Left lung (tissue), 10 donors: ENCODE results near the gene SIVA1. TPM values are rescaled to one million over a fixed set of nuclear protein-coding genes. Genes with fewer than 3 reads are reported as not detected.

ENCODE experiments used
- ATAC-seq: fragments of 200-7000 bp; cut with Tn5 transposase; one replicate; pipeline ENCODE4 v1.9.1; 2020; ENCODE audit warnings: moderate library complexity
- DNase-seq, 4 donors: peaks; one replicate each; pipeline ENCODE4 v3.0.0-alpha.2; 2013 to 2020
- H3K27ac ChIP-seq, 2 donors: fragments of 200-600 bp; sonication (generic) in 1 of 2; one replicate each; pipeline versions ENCODE4 v1.5.0 to v1.8.0; 2020 to 2021
- H3K27me3 ChIP-seq, 2 donors: fragments of 200-600 bp; sonication (generic) in 1 of 2; one replicate each; pipeline versions ENCODE4 v1.5.0 to v1.8.0; 2020 to 2021
- H3K36me3 ChIP-seq, 2 donors: fragments of 200-600 bp; sonication (generic) in 1 of 2; one replicate each; pipeline versions ENCODE4 v1.5.0 to v1.8.0; 2020 to 2021
- H3K4me1 ChIP-seq, 2 donors: fragments of 200-600 bp; one replicate each; pipeline ENCODE4 v1.8.0; 2021
- H3K4me3 ChIP-seq, 2 donors: fragments of 200-600 bp; sonication (generic) in 1 of 2; one replicate each; pipeline versions ENCODE4 v1.5.0 to v1.8.0; 2020 to 2021; ENCODE audit warnings: mild to moderate bottlenecking in 1 of 2
- H3K9me3 ChIP-seq, 2 donors: fragments of 200-600 bp; sonication (generic) in 1 of 2; one replicate each; pipeline versions ENCODE4 v1.5.0 to v1.8.0; 2020 to 2021
- CTCF ChIP-seq, 2 donors: fragments of 200-600 bp; sonication (generic) in 1 of 2; IDR thresholded peaks; one replicate each; pipeline versions ENCODE4 v1.5.0 to v1.8.0; 2021; ENCODE audit warnings: antibody characterized with exemption in 2 of 2
- intact Hi-C, 2 donors: fragments of 100-400 bp; cut with DNase I; formaldehyde crosslinking; loops; one replicate each; pipeline versions ENCODE4 v1.11.2 to v1.14.2; 2022
- polyA plus RNA-seq, 6 donors: library from polyadenylated mRNA; unstranded; fragments of 120-200 nt; gene quantifications; one replicate each; pipeline ENCODE4 v1.2.1, GENCODE V29; 2013; ENCODE audit not compliant: insufficient read length in 6 of 6
- total RNA-seq, 2 donors: library from RNA; stranded (reverse); fragmentation: NEBNext Ultra II Directional; extraction: Animal tissue kit (Norgen Biotek cat#: 25700); gene quantifications; one replicate each; pipeline ENCODE4 v1.2.1, GENCODE V29; 2021
- donor health status: DM: no; HTN: yes; CAD: no.
- donor health status: DM: no; HTN: no; CAD: no.

The SIVA1 gene
- total and polyA plus RNA-seq, 8 donors = 54.4 to 88.4 (median 72.0) TPM

GRCh38 chr14:104784846-104785707 lies 32.1 kb downstream of the SIVA1 start:
- H3K4me3 ChIP-seq = no peak overlapping the region
- no peaks in the 10 kb centered on the region for H3K9me3 ChIP-seq
- peaks cover 20 to 57% of the 10 kb centered on the region in 2 donors for H3K4me1 ChIP-seq
- peaks cover 0 to 53% of the 10 kb centered on the region in 2 donors for H3K36me3 ChIP-seq
- TF ChIP-seq CTCF (IDR thresholded peaks at IDR 0.05) = no peak
- DNase-seq (peak in 2 of 4 donors; percentile 74 to 88), ATAC-seq (peak; percentile 30)
- intact Hi-C loops = no loop called here
- H3K27me3 ChIP-seq = no peaks in the 10 kb centered on the region
- H3K27ac ChIP-seq = peak overlapping the region in 1 of 2 donors; percentile 8

GRCh38 chr14:104785708-104786080 lies 32.7 kb downstream of the SIVA1 start:
- Histone ChIP-seq H3K27ac (peak overlapping the region in 1 of 2 donors; percentile 8), H3K4me1 (peaks cover 20 to 60% of the 10 kb centered on the region in 2 donors)

GRCh38 chr14:104786091-104786586 lies 33.2 kb downstream of the SIVA1 start:
- Histone ChIP-seq H3K4me3 (no peak overlapping the region), H3K4me1 (peaks cover 20 to 64% of the 10 kb centered on the region in 2 donors), H3K36me3 (peaks cover 0 to 55% of the 10 kb centered on the region in 2 donors), H3K27ac (peak overlapping the region; percentile 7 to 71), H3K27me3 (no peaks in the 10 kb centered on the region), H3K9me3 (no peaks in the 10 kb centered on the region)
- DNase-seq (peak in 2 of 4 donors; percentile 68 to 87), ATAC-seq (peak; percentile 68)
- peak in 1 of 2 donors; percentile 21 for TF ChIP-seq CTCF (IDR thresholded peaks at IDR 0.05)
- intact Hi-C loops = no loop called here

More at GRCh38 chr14:104785708-104786080, 32.7 kb downstream of the SIVA1 start:
- intact Hi-C loops = no loop called here
- no peaks in the 10 kb centered on the region for H3K27me3 ChIP-seq
- peak in 1 of 4 donors; percentile 71 for DNase-seq
- H3K36me3 ChIP-seq = peaks cover 0 to 53% of the 10 kb centered on the region in 2 donors
- H3K4me3 ChIP-seq = no peak overlapping the region
- no peaks in the 10 kb centered on the region for H3K9me3 ChIP-seq
- no peak for TF ChIP-seq CTCF (IDR thresholded peaks at IDR 0.05)
- ATAC-seq = no peak

- no peak overlapping the region for H3K4me3 ChIP-seq
- no peak for TF ChIP-seq CTCF (IDR thresholded peaks at IDR 0.05)
- H3K4me1 ChIP-seq = peaks cover 20 to 72% of the 10 kb centered on the region in 2 donors
- no peaks in the 10 kb centered on the region for H3K9me3 ChIP-seq
- peak overlapping the region; percentile 19 to 71 for H3K27ac ChIP-seq
- no peaks in the 10 kb centered on the region for H3K27me3 ChIP-seq
- peaks cover 0 to 56% of the 10 kb centered on the region in 2 donors for H3K36me3 ChIP-seq
- peak in 1 of 4 donors; percentile 79 for DNase-seq
- intact Hi-C loops = no loop called here
- no peak for ATAC-seq
These were observed 34.1 kb downstream of the SIVA1 start for GRCh38 chr14:104786726-104787675.
